ENCODE results near the gene TTC13.
A peak's percentile ranks its signal among the peaks of the same experiment; 100 is the strongest.

The TTC13 gene

DNA sequence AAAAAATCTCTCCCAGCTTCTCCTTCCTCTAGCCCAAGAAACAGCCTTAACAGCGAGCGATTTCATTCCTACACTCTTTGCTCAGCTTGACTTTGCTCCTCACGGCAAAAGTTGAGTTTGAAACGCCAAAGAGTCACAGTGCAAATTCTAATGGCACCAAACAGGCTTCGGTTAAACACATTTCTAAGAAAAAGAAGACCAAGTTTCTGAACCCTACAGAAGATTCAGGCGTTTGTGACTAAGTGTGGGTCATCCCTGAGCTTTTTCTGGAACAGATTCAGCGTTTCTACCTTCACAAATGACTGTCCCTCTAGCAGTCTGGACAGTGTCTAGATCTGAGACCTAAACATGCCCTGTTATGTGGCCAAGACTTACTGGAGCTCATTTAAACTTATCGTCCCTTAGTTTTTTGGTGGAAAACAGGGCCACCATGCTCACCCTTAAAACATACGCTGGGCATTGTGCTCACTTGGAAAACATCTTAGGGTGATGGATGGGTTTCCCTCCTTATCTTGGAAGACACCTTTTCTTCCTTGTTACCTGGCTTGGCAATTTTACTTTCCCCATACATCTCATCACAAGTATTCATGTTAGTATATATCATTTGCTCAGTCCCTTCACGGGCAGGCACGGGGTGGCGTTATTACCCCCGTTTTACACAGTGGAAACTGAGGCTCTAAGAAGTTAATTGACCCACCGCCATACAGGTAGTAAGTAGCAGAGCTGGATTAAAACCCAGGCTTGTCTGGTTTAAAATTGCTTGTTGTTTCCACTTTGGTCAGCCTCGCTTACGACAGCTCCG, 111.4 kb downstream of the TTC13 start:
- DNase-seq: no peak

DNA sequence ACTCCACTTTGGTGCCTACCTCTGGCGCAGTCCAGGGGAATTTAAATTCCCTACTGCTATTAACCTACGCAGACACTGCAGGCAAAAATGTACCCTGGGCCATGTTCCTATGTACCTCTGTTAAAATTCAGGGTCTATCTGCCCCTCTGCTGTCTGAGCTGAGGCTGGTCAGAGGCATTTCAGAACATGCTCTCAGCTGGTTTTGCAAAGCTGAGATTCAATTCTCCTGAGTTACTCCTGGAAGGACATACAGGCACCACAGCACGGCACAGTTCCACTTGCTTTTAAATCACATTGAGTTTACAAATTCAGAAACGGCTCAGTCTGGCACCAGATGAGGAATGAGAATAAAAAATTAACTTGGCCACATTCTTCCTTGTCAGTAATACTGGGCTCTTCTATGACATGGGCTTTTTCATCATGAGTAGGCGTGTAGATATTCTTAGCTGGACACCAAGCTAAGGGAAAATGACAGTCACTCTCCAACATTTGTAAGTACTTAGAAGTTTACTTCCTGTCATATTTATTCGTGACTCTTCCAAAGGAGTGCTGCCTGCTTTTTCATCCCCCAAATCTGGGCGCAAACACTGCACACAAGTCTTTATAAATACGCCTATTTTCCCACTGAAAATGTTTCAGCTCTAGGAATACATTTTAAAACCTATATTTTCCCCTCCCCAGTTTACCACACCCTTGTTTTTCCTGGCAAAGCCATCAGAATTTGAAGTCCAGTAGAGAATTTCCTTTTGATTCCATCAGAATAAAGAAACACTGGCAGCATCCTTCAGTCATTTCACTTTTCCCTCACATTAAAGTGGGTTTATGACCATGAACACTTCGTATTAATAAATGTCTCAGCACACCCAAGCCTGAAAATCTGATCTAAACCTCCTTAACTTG, 112.2 kb downstream of the TTC13 start:
- no peak for DNase-seq

GRCh38 chr1:230865062-230865817, 113.4 kb downstream of the TTC13 start:
- DNase-seq: no peak

GRCh38 chr1:230864441-230864840, 114.2 kb downstream of the TTC13 start:
- DNase-seq: no peak

- peak; percentile 68 for DNase-seq
Observed at GRCh38 chr1:230863449-230863848, 115.2 kb downstream of the TTC13 start.

DNA sequence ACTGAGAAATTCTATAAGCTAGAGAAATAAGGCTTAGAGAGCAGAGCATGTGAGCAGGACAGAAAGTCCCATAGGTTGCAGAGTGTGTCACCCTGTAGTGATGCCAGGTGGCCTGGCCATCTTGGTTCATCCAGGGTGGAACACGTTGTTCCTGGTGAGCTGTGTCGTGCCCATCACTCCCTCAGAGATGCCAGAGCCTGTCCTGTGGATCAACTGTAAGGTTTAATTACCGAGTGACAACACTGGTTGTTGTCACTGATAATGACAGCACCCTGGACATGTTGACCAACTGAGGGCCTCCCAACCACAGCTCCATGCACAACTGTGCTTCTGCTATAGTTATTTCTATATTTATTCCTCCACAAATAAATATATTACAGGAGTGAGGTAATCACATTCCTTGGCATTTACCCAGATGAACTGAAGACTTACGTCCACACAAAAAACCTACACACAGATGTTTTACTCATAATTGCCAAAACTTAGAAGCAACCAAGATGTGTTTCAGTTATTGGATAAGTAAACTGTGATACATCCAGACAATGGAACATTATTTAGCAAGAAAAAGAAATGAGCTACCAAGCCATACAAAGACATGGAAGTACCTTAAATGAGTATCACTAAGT, 116.6 kb downstream of the TTC13 start:
- DNase-seq: no peak

- no peak for DNase-seq
Observed at GRCh38 chr1:230861489-230861888, 117.2 kb downstream of the TTC13 start.

GRCh38 chr1:230860617-230861384, 117.9 kb downstream of the TTC13 start:
- DNase-seq: peak; percentile 45

DNA sequence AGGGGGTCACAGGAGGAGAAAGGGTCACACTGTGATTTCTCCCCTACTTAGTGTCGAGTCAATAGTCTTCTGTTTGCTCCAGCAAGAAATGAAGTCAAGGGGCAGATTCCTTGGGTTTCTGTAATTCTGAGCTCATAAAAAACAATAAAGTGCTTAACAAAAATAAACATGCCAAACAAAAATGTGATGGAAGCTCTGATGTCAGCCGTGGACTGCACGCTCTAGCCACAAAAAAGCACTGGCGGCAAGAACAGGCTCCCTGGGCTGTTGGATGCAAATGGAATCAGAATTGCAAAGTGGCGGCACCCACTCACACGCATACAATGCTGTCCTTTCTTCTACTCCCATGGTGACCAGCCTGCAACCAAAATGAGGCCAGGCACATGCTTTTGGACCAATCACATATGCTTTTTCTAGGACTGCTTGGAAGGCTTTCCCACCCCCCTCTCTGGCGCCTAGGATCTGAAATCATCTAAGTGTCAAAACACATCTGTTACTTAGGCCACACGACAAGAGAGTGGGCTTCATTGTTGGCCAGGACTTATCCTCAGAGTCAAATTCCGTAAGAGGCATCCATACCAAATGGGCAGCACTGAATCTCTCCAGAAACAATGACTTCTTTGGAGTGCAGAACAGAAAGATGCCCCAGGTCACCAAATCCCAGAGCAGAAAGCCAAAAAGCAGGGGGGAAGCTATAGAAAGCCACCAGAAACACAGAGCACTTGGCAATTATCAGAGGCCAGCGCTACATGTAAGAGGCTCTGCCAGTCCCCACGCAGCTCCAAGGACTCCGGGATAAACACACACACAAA, 119.5 kb downstream of the TTC13 start:
- DNase-seq: no peak

DNA sequence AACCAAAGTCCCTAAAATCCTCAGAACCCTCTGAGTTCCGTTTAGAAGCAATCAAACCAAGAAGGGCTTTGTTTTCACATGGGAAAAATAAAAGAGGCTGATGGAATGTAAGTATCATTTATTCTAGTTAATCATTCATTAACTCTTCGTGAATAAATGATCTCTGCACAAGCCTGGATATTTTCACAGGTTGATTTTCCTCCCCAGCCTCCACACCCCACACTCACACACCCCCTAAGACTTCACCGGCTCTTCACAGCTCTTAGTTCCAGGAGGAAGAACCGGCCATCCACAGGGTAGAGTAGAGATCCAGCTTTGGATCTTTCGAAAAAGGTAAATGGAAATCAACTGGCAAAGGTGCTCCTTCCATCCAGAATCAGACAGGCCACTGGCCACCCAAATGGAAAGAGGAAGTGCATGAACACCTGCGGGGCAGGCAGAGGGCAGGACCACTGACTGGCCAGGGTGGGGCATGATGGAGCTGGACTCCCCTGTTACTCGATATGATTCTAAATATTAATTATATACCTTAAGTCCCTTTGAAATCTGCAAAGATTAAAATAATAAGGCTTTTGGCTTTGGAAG, 120.3 kb downstream of the TTC13 start:
- DNase-seq: no peak

DNA sequence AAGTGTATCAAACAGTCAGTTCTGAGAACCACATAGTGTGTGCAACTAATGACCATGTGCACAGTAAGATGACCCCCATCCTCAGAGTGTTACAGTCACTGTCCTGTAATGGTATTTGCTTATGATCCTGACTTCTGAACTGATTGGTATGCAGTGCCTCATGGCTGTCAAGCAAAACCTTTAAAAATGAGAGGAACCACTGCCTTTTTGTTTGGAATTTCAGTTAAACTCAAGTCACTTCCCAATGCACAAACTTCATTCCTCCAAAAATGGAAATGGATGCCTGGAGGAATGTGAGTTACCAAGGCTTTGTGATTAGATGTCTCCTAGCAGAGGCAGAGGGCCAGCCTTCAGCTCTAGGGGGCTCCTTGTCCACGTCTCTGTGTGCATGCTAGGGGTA, 120.8 kb downstream of the TTC13 start:
- DNase-seq: no peak

DNA sequence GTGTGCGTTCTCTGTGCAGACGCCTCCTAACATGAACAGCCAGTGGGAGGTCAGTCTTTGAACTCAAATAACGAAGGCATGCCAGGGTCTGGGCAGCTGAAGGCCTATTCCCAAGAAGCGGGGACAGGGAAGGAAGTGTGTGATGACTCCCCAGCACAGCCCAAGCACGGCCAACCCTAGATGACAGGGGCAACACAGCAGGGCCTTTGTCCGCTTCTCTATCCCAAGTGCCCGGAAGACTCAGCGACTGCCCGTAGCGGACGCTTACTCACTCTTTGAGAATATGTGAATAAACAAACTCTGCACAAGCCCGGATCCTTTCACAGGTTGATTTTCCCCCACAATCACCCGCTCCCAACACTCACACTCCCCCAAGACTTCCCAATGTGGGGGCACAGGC, 121.6 kb downstream of the TTC13 start:
- DNase-seq: no peak

Data from MV-4-11 (cell line).